HL-60 (cell line): ENCODE results near the gene IDH3B.

Experiments
- DNase-seq, 2 experiments: peaks; one replicate each; pipeline ENCODE4 v3.0.0-alpha.2; 2010 to 2020; ENCODE audit warnings: low read depth in 1 of 2, low spot score in 1 of 2
- H3K27ac ChIP-seq: fragments of 250-450 bp; sonication (Bioruptor Pico); replicated peaks from 2 replicates; pipeline ENCODE4 v1.5.1; 2020; ENCODE audit warnings: mild to moderate bottlenecking, moderate library complexity
- H3K27me3 ChIP-seq: fragments of 250-450 bp; sonication (Bioruptor Pico); 2 replicates; pipeline ENCODE4 v1.5.1; 2021; ENCODE audit warnings: mild to moderate bottlenecking, moderate library complexity; ENCODE audit not compliant: insufficient read depth, poor library complexity, severe bottlenecking
- H3K4me3 ChIP-seq: replicated peaks from 2 replicates; pipeline ENCODE4 v1.5.1; 2011; ENCODE audit warnings: mild to moderate bottlenecking, control low read depth, low read length; ENCODE audit not compliant: insufficient read depth
- GABPA ChIP-seq: IDR thresholded peaks from 2 replicates; pipeline ENCODE4 v1.6.1; 2012; ENCODE audit warnings: low read depth
- POLR2AphosphoS5 ChIP-seq: IDR thresholded peaks from 2 replicates; pipeline ENCODE4 v1.6.1; 2012; ENCODE audit warnings: low read depth
- SPI1 ChIP-seq: IDR thresholded peaks from 2 replicates; pipeline ENCODE4 v1.6.1; 2012; ENCODE audit warnings: low read depth, mild to moderate bottlenecking, borderline replicate concordance
- TF ChIP-seq, protein P1 (sequence below): IDR thresholded peaks from 2 replicates; pipeline ENCODE4 v1.6.1; 2012; ENCODE audit warnings: low read depth; ENCODE audit not compliant: insufficient replicate concordance
- TF ChIP-seq, protein P2 (sequence below): IDR thresholded peaks from one replicate; pipeline ENCODE4 v1.5.1; 2011; ENCODE audit warnings: low read length, control low read depth, inconsistent platforms; ENCODE audit not compliant: insufficient read depth

Gene IDH3B

DNA sequence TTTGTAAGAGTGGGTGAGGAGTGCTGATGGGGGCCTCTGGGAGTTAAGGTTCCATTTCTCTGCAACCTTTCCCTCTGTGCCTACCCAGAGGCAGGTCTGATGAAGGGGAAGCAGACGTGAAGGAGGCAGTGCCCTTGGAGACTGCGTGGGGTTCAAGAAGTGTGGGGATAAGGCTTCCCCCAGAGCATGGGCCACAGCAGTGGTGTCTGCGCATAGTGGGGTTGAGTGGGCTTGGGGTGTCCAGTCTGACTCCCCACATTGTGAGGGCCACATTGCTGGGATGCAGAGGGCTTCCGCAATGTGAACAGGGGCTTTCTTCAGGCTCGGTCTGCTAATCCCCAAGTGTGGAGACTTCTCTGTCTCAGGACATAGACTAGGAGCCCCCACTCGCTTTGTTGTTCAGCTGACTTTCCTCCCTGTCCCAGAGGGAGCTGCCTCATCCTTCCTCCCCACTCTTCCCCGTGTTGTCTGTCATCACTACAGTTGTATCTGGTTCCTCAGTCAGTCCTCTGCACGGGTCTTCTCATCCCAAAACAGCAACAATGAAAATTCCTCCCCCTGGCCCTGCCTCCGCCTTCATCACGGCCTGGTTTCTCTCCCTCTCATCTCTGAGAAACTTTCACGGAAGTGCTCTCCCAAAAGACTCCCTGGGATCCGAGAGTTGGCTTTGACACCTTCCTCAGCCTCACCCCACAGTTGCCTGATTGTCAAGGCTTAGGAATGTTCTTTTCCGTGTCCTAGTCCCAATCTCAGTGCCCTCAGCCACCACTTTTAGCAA is 31.4 kb upstream of the IDH3B start:
- no peak for DNase-seq
- peaks cover 58% of the 10 kb centered on the region for H3K27me3 ChIP-seq
- no peak overlapping the region for H3K27ac ChIP-seq
- H3K4me3 ChIP-seq, result no peak overlapping the region
- TF ChIP-seq, protein P1, sequence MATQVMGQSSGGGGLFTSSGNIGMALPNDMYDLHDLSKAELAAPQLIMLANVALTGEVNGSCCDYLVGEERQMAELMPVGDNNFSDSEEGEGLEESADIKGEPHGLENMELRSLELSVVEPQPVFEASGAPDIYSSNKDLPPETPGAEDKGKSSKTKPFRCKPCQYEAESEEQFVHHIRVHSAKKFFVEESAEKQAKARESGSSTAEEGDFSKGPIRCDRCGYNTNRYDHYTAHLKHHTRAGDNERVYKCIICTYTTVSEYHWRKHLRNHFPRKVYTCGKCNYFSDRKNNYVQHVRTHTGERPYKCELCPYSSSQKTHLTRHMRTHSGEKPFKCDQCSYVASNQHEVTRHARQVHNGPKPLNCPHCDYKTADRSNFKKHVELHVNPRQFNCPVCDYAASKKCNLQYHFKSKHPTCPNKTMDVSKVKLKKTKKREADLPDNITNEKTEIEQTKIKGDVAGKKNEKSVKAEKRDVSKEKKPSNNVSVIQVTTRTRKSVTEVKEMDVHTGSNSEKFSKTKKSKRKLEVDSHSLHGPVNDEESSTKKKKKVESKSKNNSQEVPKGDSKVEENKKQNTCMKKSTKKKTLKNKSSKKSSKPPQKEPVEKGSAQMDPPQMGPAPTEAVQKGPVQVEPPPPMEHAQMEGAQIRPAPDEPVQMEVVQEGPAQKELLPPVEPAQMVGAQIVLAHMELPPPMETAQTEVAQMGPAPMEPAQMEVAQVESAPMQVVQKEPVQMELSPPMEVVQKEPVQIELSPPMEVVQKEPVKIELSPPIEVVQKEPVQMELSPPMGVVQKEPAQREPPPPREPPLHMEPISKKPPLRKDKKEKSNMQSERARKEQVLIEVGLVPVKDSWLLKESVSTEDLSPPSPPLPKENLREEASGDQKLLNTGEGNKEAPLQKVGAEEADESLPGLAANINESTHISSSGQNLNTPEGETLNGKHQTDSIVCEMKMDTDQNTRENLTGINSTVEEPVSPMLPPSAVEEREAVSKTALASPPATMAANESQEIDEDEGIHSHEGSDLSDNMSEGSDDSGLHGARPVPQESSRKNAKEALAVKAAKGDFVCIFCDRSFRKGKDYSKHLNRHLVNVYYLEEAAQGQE, result no peak
- TF ChIP-seq POLR2AphosphoS5 (no peak), SPI1 (no peak), GABPA (no peak)
- TF ChIP-seq, protein P2, sequence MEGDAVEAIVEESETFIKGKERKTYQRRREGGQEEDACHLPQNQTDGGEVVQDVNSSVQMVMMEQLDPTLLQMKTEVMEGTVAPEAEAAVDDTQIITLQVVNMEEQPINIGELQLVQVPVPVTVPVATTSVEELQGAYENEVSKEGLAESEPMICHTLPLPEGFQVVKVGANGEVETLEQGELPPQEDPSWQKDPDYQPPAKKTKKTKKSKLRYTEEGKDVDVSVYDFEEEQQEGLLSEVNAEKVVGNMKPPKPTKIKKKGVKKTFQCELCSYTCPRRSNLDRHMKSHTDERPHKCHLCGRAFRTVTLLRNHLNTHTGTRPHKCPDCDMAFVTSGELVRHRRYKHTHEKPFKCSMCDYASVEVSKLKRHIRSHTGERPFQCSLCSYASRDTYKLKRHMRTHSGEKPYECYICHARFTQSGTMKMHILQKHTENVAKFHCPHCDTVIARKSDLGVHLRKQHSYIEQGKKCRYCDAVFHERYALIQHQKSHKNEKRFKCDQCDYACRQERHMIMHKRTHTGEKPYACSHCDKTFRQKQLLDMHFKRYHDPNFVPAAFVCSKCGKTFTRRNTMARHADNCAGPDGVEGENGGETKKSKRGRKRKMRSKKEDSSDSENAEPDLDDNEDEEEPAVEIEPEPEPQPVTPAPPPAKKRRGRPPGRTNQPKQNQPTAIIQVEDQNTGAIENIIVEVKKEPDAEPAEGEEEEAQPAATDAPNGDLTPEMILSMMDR, result no peak

DNA sequence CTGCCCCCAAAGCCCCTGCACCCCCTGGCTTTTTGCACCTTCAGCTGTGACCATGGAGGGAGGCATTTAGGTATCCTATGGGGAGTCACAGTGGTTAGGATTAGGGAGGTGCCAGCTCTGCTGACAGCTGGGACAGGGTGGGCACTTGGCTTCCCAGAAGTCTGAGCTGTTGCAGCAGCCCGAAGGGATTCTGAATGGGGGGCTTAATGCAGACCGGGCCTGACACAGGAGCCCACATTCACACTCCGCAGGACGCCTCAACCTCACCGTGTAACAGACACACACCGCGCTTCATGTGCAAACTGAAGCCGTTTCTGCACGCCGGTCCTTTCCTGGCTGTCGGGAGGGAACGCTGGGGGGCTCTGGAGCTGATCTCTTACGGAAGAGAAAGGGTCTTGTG is 30.5 kb upstream of the IDH3B start:
- DNase-seq, result no peak
- H3K27me3 ChIP-seq, result peaks cover 58% of the 10 kb centered on the region
- no peak overlapping the region for H3K27ac ChIP-seq
- H3K4me3 ChIP-seq, result no peak overlapping the region
- TF ChIP-seq GABPA (no peak), SPI1 (no peak), POLR2AphosphoS5 (no peak)
- TF ChIP-seq, protein P1, result no peak
- TF ChIP-seq, protein P2, result no peak

DNA sequence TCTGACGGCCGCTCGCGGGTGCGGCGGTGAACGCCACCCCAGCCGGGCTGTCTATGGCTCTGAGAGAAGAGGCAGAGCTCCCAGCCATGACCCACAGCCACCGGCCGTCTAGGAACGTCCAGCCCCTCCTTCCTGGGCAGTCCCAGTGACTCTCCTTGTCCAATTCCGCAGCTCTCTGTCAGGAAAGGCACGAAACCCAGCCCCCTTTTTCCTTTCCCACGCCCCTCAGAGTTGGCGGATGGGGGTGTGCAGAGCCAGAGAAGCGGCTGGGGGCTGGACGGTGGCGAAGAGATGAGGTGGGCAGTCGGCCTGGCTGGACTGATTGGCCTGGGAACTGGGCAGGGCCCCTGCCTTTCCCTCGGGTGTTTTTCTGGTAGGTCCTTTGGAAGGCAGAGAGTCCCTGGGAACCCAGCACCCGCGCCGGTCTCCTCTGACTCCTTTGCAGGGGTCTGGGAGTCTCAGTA is 30.0 kb upstream of the IDH3B start:
- TF ChIP-seq, protein P2, result no peak
- no peak for TF ChIP-seq SPI1
- TF ChIP-seq POLR2AphosphoS5, result no peak
- TF ChIP-seq GABPA, result no peak
- TF ChIP-seq, protein P1, result no peak
- no peak for DNase-seq
- peaks cover 55% of the 10 kb centered on the region for H3K27me3 ChIP-seq

More for the DNA sequence above, 30.0 kb upstream of the IDH3B start:
- Histone ChIP-seq H3K4me3 (no peak overlapping the region), H3K27ac (no peak overlapping the region)
